ENCODE data around the gene ZBTB8OS. TPM values are rescaled to one million over a fixed set of nuclear protein-coding genes. Genes with fewer than 3 reads are reported as not detected.

The ZBTB8OS gene
- polyA plus RNA-seq, 1 experiment, result 89.1 TPM

GRCh38 chr1:32665915-32666314 lies 15.6 kb upstream of the ZBTB8OS start:
- CTCF ChIA-PET, result no interaction called here
- DNase-seq (ENCODE audit: low read depth, low spot score), result no peak

GRCh38 chr1:32659581-32659980 lies 9.2 kb upstream of the ZBTB8OS start:
- H3K9me3 ChIP-seq (ENCODE audit: control insufficient read depth, insufficient read depth, low read length), result no peaks in the 10 kb centered on the region
- no peak overlapping the region for H3K27ac ChIP-seq (ENCODE audit: low read depth, low read length)
- DNase-seq (ENCODE audit: low read depth, low spot score), result no peak
- ChIA-PET CTCF (no interaction called here), POLR2A (interaction anchor here (0.6 kb wide), 1 partner anchor 12 kb away, joined by 3 read pairs; no protein-coding TSS in a partner anchor)
- no peak overlapping the region for H3K4me3 ChIP-seq (ENCODE audit: low read depth, low read length)
- no peak for TF ChIP-seq CTCF (IDR thresholded peaks at IDR 0.05; ENCODE audit: low read depth, low read length)
- no peaks in the 10 kb centered on the region for H3K27me3 ChIP-seq (ENCODE audit: control insufficient read depth, insufficient read depth, low read length)

More at GRCh38 chr1:32665915-32666314, 15.6 kb upstream of the ZBTB8OS start:
- no peak overlapping the region for H3K4me3 ChIP-seq (ENCODE audit: low read depth, low read length)
- no peak overlapping the region for H3K27ac ChIP-seq (ENCODE audit: low read depth, low read length)
- H3K27me3 ChIP-seq (ENCODE audit: control insufficient read depth, insufficient read depth, low read length), result no peaks in the 10 kb centered on the region
- POLR2A ChIA-PET, result no interaction called here
- H3K9me3 ChIP-seq (ENCODE audit: control insufficient read depth, insufficient read depth, low read length), result no peaks in the 10 kb centered on the region
- no peak for TF ChIP-seq CTCF (IDR thresholded peaks at IDR 0.05; ENCODE audit: low read depth, low read length)

GRCh38 chr1:32652244-32652962 lies 2.1 kb upstream of the ZBTB8OS start:
- H3K9me3 ChIP-seq (ENCODE audit: control insufficient read depth, insufficient read depth, low read length), result no peaks in the 10 kb centered on the region
- H3K27me3 ChIP-seq (ENCODE audit: control insufficient read depth, insufficient read depth, low read length), result no peaks in the 10 kb centered on the region
- peak overlapping the region; percentile 83 for H3K4me3 ChIP-seq (ENCODE audit: low read depth, low read length)
- TF ChIP-seq CTCF (IDR thresholded peaks at IDR 0.05; ENCODE audit: low read depth, low read length), result no peak
- H3K27ac ChIP-seq (ENCODE audit: low read depth, low read length), result no peak overlapping the region
- DNase-seq (ENCODE audit: low read depth, low spot score), result no peak
- POLR2A ChIA-PET, result interaction anchor here (0.6 kb wide), 1 partner anchor 13 kb away, joined by 3 read pairs; no protein-coding TSS in a partner anchor
- CTCF ChIA-PET, result no interaction called here

GRCh38 chr1:32651461-32652073 lies 1.2 kb upstream of the ZBTB8OS start:
- Histone ChIP-seq H3K27me3 (ENCODE audit: control insufficient read depth, insufficient read depth, low read length) (no peaks in the 10 kb centered on the region), H3K27ac (ENCODE audit: low read depth, low read length) (peak overlapping the region; percentile 91), H3K9me3 (ENCODE audit: control insufficient read depth, insufficient read depth, low read length) (no peaks in the 10 kb centered on the region), H3K4me3 (ENCODE audit: low read depth, low read length) (peak overlapping the region; percentile 83)
- TF ChIP-seq CTCF (IDR thresholded peaks at IDR 0.05; ENCODE audit: low read depth, low read length), result no peak
- ChIA-PET CTCF (interaction anchor here (0.6 to 1.9 kb wide), 2 partner anchors 64 to 238 kb away, joined by 3 to 5 read pairs; no protein-coding TSS in a partner anchor), POLR2A (interaction anchor here (0.6 to 1.4 kb wide), 8 partner anchors 12 to 385 kb away, joined by 3 to 9 read pairs (median 3); partner anchors contain the start of gene SYNC)
- no peak for DNase-seq (ENCODE audit: low read depth, low spot score)

Measured in AG04450 (cell line).